HepG2 (cell line): ENCODE measurements around the gene KRT12. TPM values are rescaled to one million over a fixed set of nuclear protein-coding genes. Genes with fewer than 3 reads are reported as not detected.

Experiments used
- ATAC-seq: fragments of 200-7000 bp; cut with Tn5 transposase; 3 replicates; pipeline ENCODE4 v1.9.1; 2020; ENCODE audit warnings: mild to moderate bottlenecking, moderate library complexity
- BruUV-seq: library from RNA; stranded (reverse); fragments of 400-500 nt; replicated peaks from 2 replicates; lab custom pipeline; 2021; lab: Mats Ljungman, UMichigan
- CTCF ChIA-PET: fragments of 300-600 bp; formaldehyde crosslinking; extraction: SDS; loops from one replicate; lab custom pipeline; 2021; ENCODE audit warnings: low total read pairs, inconsistent platforms, low intra/inter-chr PET ratio; lab: Yijun Ruan, JAX
- POLR2A ChIA-PET: fragments of 350-600 bp; sonication (Branson Sonifier 250); formaldehyde crosslinking; loops from one replicate; lab custom pipeline; 2020; ENCODE audit warnings: antibody characterized with exemption, inconsistent platforms; lab: Yijun Ruan, JAX
- DNase-seq: peaks from one replicate; pipeline ENCODE4 v3.0.0-alpha.2; 2015; ENCODE audit warnings: low spot score
- FAIRE-seq: peaks from 3 replicates; lab custom pipeline; 2011; peaks lifted over from hg19 to GRCh38; lab: Jason Lieb, UNC
- H2AFZ ChIP-seq: one replicate; pipeline ENCODE4 v1.6.1; 2011; ENCODE audit warnings: low read length, inconsistent platforms
- H3K27ac ChIP-seq: fragments of 300-600 bp; 3 replicates; pipeline ENCODE4 v1.8.0; 2011; ENCODE audit warnings: mixed run types, mild to moderate bottlenecking, mixed read lengths, low read length, inconsistent platforms; ENCODE audit not compliant: insufficient read depth; ENCODE audit errors: extremely low read length
- H3K27me3 ChIP-seq, 2 experiments: fragments of 200-600 bp in 1 of 2; 2 replicates in 1 of 2; 3 replicates in 1 of 2; pipeline versions ENCODE4 v1.6.0 to v1.8.0; 2011; ENCODE audit warnings: low read length in 2 of 2, mild to moderate bottlenecking in 2 of 2, moderate library complexity in 2 of 2, inconsistent platforms in 1 of 2; ENCODE audit not compliant: insufficient read depth in 2 of 2, control insufficient read depth in 1 of 2
- H3K36me3 ChIP-seq, 2 experiments: fragments of 200-600 bp in 1 of 2; replicated peaks in 1 of 2; 2 replicates in 1 of 2; 3 replicates in 1 of 2; pipeline versions ENCODE4 v1.5.1 to v1.8.0; 2011; ENCODE audit warnings: low read length in 2 of 2, inconsistent platforms in 1 of 2; ENCODE audit not compliant: insufficient read depth in 2 of 2, control insufficient read depth in 1 of 2
- H3K4me1 ChIP-seq: 2 replicates; pipeline ENCODE4 v1.5.1; 2012; ENCODE audit warnings: low read length, inconsistent platforms; ENCODE audit not compliant: insufficient read depth
- H3K4me2 ChIP-seq: 2 replicates; pipeline ENCODE4 v1.6.0; 2011; ENCODE audit warnings: low read depth, low read length, inconsistent platforms
- H3K4me3 ChIP-seq, 3 experiments: fragments of 200-600 bp in 1 of 3; sonication (generic), shearing (Covaris generic) in 1 of 3; replicated peaks in 1 of 3; 2 replicates each; pipeline ENCODE4 v1.5.1; 2011 to 2016; ENCODE audit warnings: low read length in 3 of 3, inconsistent platforms in 2 of 3, low read depth in 2 of 3, mild to moderate bottlenecking in 2 of 3, control low read depth in 1 of 3, mixed read lengths in 1 of 3; ENCODE audit not compliant: insufficient read depth in 1 of 3
- H3K79me2 ChIP-seq: one replicate; pipeline ENCODE4 v1.6.1; 2011; ENCODE audit warnings: low read length, inconsistent platforms; ENCODE audit not compliant: insufficient read depth
- H3K9ac ChIP-seq: 2 replicates; pipeline ENCODE4 v1.6.0; 2011; ENCODE audit warnings: mild to moderate bottlenecking, low read depth, low read length, inconsistent platforms; ENCODE audit not compliant: insufficient read depth
- H3K9me3 ChIP-seq: 2 replicates; pipeline ENCODE4 v1.5.1; 2012; ENCODE audit warnings: mild to moderate bottlenecking, low read length
- H4K20me1 ChIP-seq: 2 replicates; pipeline ENCODE4 v1.6.0; 2011; ENCODE audit warnings: inconsistent platforms, mild to moderate bottlenecking, low read length, moderate library complexity; ENCODE audit not compliant: insufficient read depth
- AKAP8 ChIP-seq: sonication (generic); formaldehyde crosslinking; IDR thresholded peaks from 2 replicates; pipeline ENCODE4 v1.5.1; 2020; ENCODE audit warnings: mild to moderate bottlenecking, missing genetic modification reagents
- ATF7-NPFF ChIP-seq: sonication (generic); formaldehyde crosslinking; IDR thresholded peaks from 2 replicates; pipeline ENCODE4 v1.8.1; 2023; ENCODE audit warnings: mild to moderate bottlenecking, low read depth, missing genetic modification reagents, moderate library complexity
- CREBL2 ChIP-seq: sonication (generic); formaldehyde crosslinking; IDR thresholded peaks from 2 replicates; pipeline ENCODE4 v1.8.1; 2023; ENCODE audit warnings: missing genetic modification reagents, mild to moderate bottlenecking, borderline replicate concordance
- ETV5 ChIP-seq: IDR thresholded peaks from 2 replicates; pipeline ENCODE4 v1.6.1; 2018; ENCODE audit warnings: missing biosample characterization, missing genetic modification reagents, inconsistent platforms, borderline replicate concordance
- GMEB1 ChIP-seq: sonication (generic); formaldehyde crosslinking; IDR thresholded peaks from 2 replicates; pipeline ENCODE4 v1.5.1; 2020; ENCODE audit warnings: missing genetic modification reagents, mild to moderate bottlenecking, borderline replicate concordance
- NR2F6 ChIP-seq, 2 experiments: IDR thresholded peaks; 2 replicates each; pipeline ENCODE4 v1.6.1; 2016; ENCODE audit warnings: antibody characterized with exemption in 1 of 2, mild to moderate bottlenecking in 1 of 2
- POLR2G ChIP-seq: fragments of 200-400 bp; formaldehyde crosslinking; IDR thresholded peaks from 2 replicates; pipeline ENCODE4 v1.6.1; 2018; ENCODE audit warnings: mild to moderate bottlenecking, low read depth, low read length, moderate library complexity
- RBFOX2 ChIP-seq: fragments of 200-400 bp; formaldehyde crosslinking; IDR thresholded peaks from 2 replicates; pipeline ENCODE4 v1.6.1; 2017; ENCODE audit warnings: low read depth, mild to moderate bottlenecking, low read length
- REL ChIP-seq: sonication (generic); formaldehyde crosslinking; conservative IDR thresholded peaks from 2 replicates; pipeline ENCODE4 v1.8.0; 2022; ENCODE audit warnings: mild to moderate bottlenecking, missing genetic modification reagents, moderate library complexity
- THAP7 ChIP-seq: sonication (generic); formaldehyde crosslinking; IDR thresholded peaks from 2 replicates; pipeline ENCODE4 v1.8.1; 2023; ENCODE audit warnings: mild to moderate bottlenecking, missing genetic modification reagents
- ZMYM4 ChIP-seq: sonication (generic); formaldehyde crosslinking; IDR thresholded peaks from 2 replicates; pipeline ENCODE4 v1.8.1; 2023; ENCODE audit warnings: mild to moderate bottlenecking, missing genetic modification reagents
- ZNF280D ChIP-seq: sonication (generic); formaldehyde crosslinking; IDR thresholded peaks from 2 replicates; pipeline ENCODE4 v1.5.1; 2020; ENCODE audit warnings: mild to moderate bottlenecking, missing genetic modification reagents
- ZNF432 ChIP-seq: sonication (generic); formaldehyde crosslinking; IDR thresholded peaks from 2 replicates; pipeline ENCODE4 v1.5.0; 2020; ENCODE audit warnings: missing genetic modification reagents, mild to moderate bottlenecking, borderline replicate concordance
- ZNF451 ChIP-seq: sonication (generic); formaldehyde crosslinking; IDR thresholded peaks from 2 replicates; pipeline ENCODE4 v1.5.0; 2020; ENCODE audit warnings: mild to moderate bottlenecking, missing genetic modification reagents
- ZNF770 ChIP-seq: sonication (generic); formaldehyde crosslinking; IDR thresholded peaks from 2 replicates; pipeline ENCODE4 v1.5.0; 2020; ENCODE audit warnings: mild to moderate bottlenecking, missing genetic modification reagents
- ZZZ3 ChIP-seq: sonication (generic); formaldehyde crosslinking; IDR thresholded peaks from 2 replicates; pipeline ENCODE4 v1.4.0; 2020; ENCODE audit warnings: missing genetic modification reagents, mild to moderate bottlenecking, borderline replicate concordance
- WGBS: methylation state at CpG from one replicate; pipeline ENCODE4 v1.1.6; 2017; ENCODE audit warnings: low lambda C conversion rate; 5-methylcytosine and 5-hydroxymethylcytosine counted together
- in situ Hi-C: cut with HindIII; loops from 2 replicates; pipeline ENCODE4 v1.10.0; 2017; ENCODE audit warnings: low pct_unique_long_range_greater_than_20kb; ENCODE audit not compliant: extremely low pct_ligation_motif_present
- intact Hi-C: fragments of 100-400 bp; cut with micrococcal nuclease; formaldehyde crosslinking; loops from one replicate; pipeline ENCODE4 v1.10.0; 2022; ENCODE audit not compliant: unreplicated experiment
- polyA plus RNA-seq, 8 experiments: library from polyadenylated mRNA; depleted of rRNA in 3 of 8; stranded (reverse) in 7 of 8; unstranded in 1 of 8; fragments of >200 nt; fragmentation: Illumina TruSeq in 4 of 8; extraction: Trizol in 4 of 8; gene quantifications; 2 replicates each; pipeline versions ENCODE4 v1.2.1 to v1.2.3, GENCODE V29; 2011 to 2016; ENCODE audit warnings: low read depth in 4 of 8, missing spikeins in 1 of 8, mixed read lengths in 1 of 8; ENCODE audit not compliant: insufficient read depth in 1 of 8
- total RNA-seq, 5 experiments: library from RNA; depleted of rRNA; stranded (reverse); fragments of >200 nt; fragmentation: Illumina TruSeq; extraction: Trizol; gene quantifications; 2 replicates each; pipeline ENCODE4 v1.2.3, GENCODE V29; 2016; ENCODE audit warnings: low read depth in 1 of 5

Gene KRT12
- total and polyA plus RNA-seq, 2 of the 13 experiments (the other 11 are each of a cell fraction or from before 2014, with no cell fraction given) = 0.07 to 0.09 TPM

- H3K9me3 ChIP-seq = no peaks in the 10 kb centered on the region
- TF ChIP-seq ZNF280D (CRISPR knock-in tag) = no peak
- no peak for TF ChIP-seq THAP7 (CRISPR knock-in tag)
- no peak for TF ChIP-seq ZZZ3 (CRISPR knock-in tag)
- no peak for TF ChIP-seq CREBL2 (CRISPR knock-in tag)
- TF ChIP-seq ZMYM4 (CRISPR knock-in tag) = no peak
- TF ChIP-seq ETV5 = no peak
- no peak for TF ChIP-seq ZNF451 (CRISPR knock-in tag)
- TF ChIP-seq ZNF432 (CRISPR knock-in tag) = no peak
- TF ChIP-seq REL = no peak
- TF ChIP-seq NR2F6 (IDR thresholded peaks at IDR 0.05) = no peak
- no peak for TF ChIP-seq NR2F6 (CRISPR knock-in tag; IDR thresholded peaks at IDR 0.05)
- no peak for TF ChIP-seq ATF7-NPFF (CRISPR knock-in tag)
- no peak for TF ChIP-seq RBFOX2
- no peak for TF ChIP-seq GMEB1 (CRISPR knock-in tag)
- no peak for TF ChIP-seq AKAP8 (CRISPR knock-in tag)
- no peak for TF ChIP-seq POLR2G
- no peak for TF ChIP-seq ZNF770 (CRISPR knock-in tag)
Observed at GRCh38 chr17:40852364-40852763, 14.7 kb downstream of the KRT12 start.

More at GRCh38 chr17:40852364-40852763, 14.7 kb downstream of the KRT12 start:
- Histone ChIP-seq H2AFZ (no peak overlapping the region), H3K4me3 (no peak overlapping the region), H4K20me1 (no peaks in the 10 kb centered on the region), H3K36me3 (no peaks in the 10 kb centered on the region), H3K27me3 (0 out of 5 replicates have a peak, but pooled peaks cover 0 to 3% of the 10 kb centered on the region in 2 experiments), H3K27ac (no peak overlapping the region), H3K9ac (no peak overlapping the region), H3K4me1 (peaks cover 10% of the 10 kb centered on the region; the same call in 1 of the 2 replicates), H3K4me2 (no peak overlapping the region), H3K79me2 (no peaks in the 10 kb centered on the region)
- in situ Hi-C loops (no loop called here), intact Hi-C loops (loop anchor here (5.0 kb wide), 1 partner anchor 235 kb away; no protein-coding TSS in a partner anchor)
- POLR2A ChIA-PET = interaction anchor here (1.0 kb wide), 1 partner anchor 33 kb away, joined by 4 read pairs; no protein-coding TSS in a partner anchor
- BruUV-seq = no TSS peak
- ATAC-seq (no peak), FAIRE-seq (peak; percentile 18), DNase-seq (no peak)
- WGBS = 0% methylated on average over 1 of the region's 1 CpG
- CTCF ChIA-PET = no interaction called here
